Measurements from ENCODE around the gene BFSP2. TPM values are rescaled to one million over a fixed set of nuclear protein-coding genes. Genes with fewer than 3 reads are reported as not detected.
"Not testable (repeated sequence)": the region's sequence is repeated elsewhere in the genome, so short reads cannot be mapped to it uniquely, and the experiment has no call there.

Gene BFSP2
- total RNA-seq, 2 experiments from 2014 or later = 0.61 TPM; not detected in 1

DNA sequence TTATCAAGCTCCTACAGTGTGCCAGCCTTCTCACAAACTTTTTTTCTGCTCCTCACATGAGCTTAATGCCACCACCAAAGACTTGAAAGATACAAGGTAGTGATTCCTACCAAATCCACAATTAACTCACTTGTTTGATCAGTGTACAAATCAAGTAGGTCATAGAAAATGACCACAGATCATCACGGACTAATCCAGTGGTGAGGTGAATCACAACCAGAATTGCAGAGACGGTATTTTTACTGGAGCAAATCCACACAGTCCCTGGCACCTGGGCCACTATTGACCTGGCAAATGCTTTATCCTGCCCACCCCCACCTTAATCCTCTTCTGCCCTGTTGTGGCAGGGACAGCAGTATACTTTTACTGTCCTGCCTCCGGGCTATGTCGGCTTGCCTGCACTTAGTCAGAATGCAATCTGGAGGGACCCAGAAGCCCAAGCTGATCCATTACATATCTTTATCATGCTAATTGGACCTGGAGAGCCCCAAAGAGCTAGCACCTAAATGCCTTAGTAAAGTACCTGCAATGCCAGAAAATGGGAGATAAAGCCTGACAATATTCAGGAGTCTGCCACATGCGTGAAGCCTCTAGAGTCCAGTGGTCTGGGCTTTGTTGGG lies 89.7 kb downstream of the BFSP2 start:
- CTCF ChIA-PET = interaction anchor here (0.9 to 2.0 kb wide), 7 partner anchors 9 to 90 kb away, joined by 3 to 6 read pairs (median 4); no protein-coding TSS in a partner anchor

GRCh38 chr3:133490468-133491351 lies 90.9 kb downstream of the BFSP2 start:
- ChIA-PET CTCF (interaction anchor here (0.6 to 2.8 kb wide), 3 partner anchors 47 to 87 kb away, joined by 5 to 13 read pairs (median 6); no protein-coding TSS in a partner anchor), POLR2A (interaction anchor here (0.5 to 2.7 kb wide), 6 partner anchors 26 to 86 kb away, joined by 3 to 15 read pairs (median 8); no protein-coding TSS in a partner anchor)

More for the DNA sequence above, 89.7 kb downstream of the BFSP2 start:
- POLR2A ChIA-PET = interaction anchor here (1.2 to 2.7 kb wide), 3 partner anchors 22 to 84 kb away, joined by 5 to 8 read pairs (median 6); partner anchors contain the start of gene CDV3

DNA sequence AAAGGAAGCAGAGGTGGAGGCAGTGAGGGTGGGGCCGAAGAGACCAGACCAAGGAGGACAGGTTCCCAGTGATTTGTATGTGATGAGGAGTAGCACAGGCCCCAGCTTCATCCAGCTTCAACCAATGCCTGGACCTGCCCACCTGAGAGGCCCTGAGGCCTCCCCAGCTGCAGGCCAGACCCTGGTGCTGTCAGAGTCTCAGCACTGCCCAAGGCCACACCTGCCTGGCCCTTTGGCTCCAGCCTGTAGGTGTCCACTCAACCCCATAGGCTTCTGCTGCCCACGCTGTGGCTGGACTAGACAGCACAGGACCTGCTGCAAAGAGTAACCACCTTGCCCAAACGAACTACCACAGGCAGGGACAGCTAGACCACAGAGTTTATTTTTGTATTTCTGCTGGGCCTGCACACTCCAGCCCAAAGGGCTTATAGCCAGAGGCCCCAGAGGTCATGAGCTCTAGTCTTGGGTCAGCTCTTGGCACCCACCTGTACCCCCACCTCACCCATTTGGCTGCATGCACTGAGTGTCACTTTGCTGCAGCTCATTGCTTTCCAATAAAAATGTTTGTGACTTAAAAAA lies 91.7 kb downstream of the BFSP2 start:
- POLR2A ChIA-PET = interaction anchor here (0.6 to 2.7 kb wide), 5 partner anchors 43 to 86 kb away, joined by 3 to 15 read pairs (median 8); no protein-coding TSS in a partner anchor

DNA sequence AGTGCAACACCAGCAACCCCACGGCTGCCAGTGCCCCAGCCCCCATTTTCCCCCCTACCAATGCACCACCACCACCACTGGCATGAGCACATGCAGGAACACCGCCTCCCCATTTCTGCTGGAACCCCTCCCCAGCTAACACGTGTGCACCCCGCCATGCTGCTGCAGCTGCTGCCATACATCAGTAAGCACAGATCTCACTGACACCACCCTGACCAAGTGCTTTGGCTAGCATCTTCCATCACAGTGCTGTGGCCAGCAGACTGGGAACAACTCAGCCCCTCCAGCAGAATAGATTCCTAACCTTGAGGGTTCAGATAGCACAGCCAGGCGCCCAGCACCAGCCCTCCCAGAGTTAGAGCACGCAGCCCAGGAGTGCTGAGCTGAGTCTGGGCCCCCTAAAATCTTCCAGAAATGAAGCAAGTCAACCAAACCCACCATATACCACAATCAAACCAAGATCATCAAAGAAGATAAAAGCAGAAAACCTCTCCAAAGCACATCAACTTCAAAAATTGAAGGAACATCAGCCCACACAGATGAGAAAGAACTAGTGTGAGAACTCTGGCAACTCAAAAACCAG lies 92.4 kb downstream of the BFSP2 start:
- CTCF ChIA-PET = interaction anchor here (2.8 kb wide), 1 partner anchor 86 kb away, joined by 13 read pairs; no protein-coding TSS in a partner anchor
- POLR2A ChIA-PET = interaction anchor here (2.7 kb wide), 1 partner anchor 49 kb away, joined by 8 read pairs; no protein-coding TSS in a partner anchor

More for the DNA sequence above, 91.7 kb downstream of the BFSP2 start:
- CTCF ChIA-PET = interaction anchor here (2.8 kb wide), 1 partner anchor 86 kb away, joined by 13 read pairs; no protein-coding TSS in a partner anchor

DNA sequence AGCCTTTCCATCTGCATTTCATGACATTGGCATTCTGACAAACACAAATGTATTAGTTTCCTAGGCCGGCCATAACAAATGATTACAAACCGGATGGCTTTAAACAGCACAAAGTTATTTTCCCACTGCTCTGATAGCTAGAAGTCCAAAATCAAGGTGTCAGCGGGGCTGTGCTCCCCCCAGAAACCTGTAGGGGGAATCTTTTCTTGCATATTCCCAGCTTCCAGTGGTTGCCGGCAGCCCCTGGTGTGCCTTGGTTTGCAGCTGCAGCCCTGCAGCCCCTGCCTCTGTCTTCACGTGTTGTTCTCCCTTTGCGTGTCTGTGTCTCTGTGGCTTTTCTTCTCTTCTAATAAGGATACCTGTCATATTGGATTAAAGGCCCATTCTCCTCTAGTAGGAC lies 94.6 kb downstream of the BFSP2 start:
- CTCF ChIA-PET = interaction anchor here (1.1 kb wide), 1 partner anchor 9 kb away, joined by 4 read pairs; no protein-coding TSS in a partner anchor
- POLR2A ChIA-PET = no interaction called here

DNA sequence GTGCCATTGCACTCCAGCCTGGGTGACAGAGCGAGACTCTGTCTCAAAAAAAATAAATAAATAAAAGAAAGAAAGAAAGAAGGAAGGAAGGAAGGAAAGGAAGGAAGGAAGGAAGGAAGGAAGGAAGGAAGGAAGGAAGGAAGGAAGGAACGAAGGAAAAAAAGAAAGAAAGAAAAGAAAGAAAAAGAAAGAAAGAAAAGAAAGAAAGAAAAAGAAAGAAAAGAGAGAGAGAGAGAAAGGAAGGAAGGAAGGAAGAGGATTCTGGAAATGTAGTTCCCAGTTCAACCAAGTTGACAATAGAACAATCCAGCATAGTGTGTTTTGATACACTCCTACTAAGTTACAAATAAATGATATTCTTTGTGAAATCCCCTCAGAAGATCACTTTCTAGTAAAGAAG lies 102.7 kb downstream of the BFSP2 start:
- CTCF ChIA-PET = interaction anchor here (1.6 kb wide), 1 partner anchor 8 kb away, joined by 4 read pairs; no protein-coding TSS in a partner anchor
- POLR2A ChIA-PET = not testable (repeated sequence)

DNA sequence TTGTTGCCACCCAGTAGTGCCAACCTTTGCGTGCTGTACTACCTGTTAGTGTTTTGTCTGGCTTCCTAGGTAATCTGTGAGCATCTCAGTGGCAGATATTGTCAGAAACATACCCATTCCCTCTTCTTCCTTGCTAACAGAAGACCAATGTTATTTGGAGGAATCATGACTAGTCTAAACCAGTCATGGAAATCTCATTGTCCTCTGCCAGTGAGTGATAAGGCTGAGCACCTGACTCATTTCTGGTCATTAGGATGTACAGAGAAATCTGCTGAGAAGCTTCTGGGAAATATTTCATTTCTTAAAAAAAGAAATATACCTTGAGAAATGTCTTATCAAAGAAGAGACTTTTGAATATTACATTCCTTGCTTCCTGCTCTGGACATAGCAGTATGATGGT lies 103.6 kb downstream of the BFSP2 start:
- POLR2A ChIA-PET = no interaction called here
- CTCF ChIA-PET = interaction anchor here (1.6 kb wide), 1 partner anchor 9 kb away, joined by 4 read pairs; no protein-coding TSS in a partner anchor

- CTCF ChIA-PET = interaction anchor here (1.1 kb wide), 1 partner anchor 16 kb away, joined by 3 read pairs; no protein-coding TSS in a partner anchor
- POLR2A ChIA-PET = no interaction called here
Measured at GRCh38 chr3:133504736-133505135, 104.9 kb downstream of the BFSP2 start.

- CTCF ChIA-PET = no interaction called here
- POLR2A ChIA-PET = interaction anchor here (1.0 kb wide), 1 partner anchor 67 kb away, joined by 6 read pairs; no protein-coding TSS in a partner anchor
Measured at GRCh38 chr3:133505813-133506212, 106.0 kb downstream of the BFSP2 start.

DNA sequence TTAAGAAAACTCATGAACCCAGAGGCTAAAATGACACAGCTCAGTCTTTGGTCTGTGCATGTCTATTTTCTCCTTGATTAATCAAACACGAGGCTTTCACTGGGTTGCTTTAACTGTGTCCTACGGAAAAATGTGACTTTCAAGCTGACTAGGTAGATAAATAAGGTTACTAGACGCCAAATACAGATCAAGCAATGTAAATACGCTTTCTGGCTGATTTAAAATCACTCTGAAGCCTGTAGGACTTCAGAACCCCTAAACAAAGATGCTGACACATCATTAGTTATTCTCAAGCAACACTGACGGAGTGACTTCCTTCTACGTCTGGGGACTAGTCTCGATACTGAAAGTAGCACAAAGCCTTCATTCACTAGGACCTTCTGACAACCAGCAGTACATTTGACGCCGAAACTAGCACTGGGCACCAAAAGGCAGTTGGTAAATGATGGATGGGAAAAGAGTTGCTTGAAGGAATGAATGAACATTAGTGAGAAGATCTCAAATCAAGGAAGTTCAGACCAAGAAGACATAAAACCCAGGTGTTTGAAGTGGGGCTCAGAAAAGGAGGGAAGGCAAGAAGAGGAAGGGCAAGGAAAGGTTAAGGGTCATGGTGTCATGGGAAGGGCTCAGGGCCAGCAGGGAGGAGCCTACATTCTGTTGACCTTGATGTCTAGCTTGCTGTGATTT lies 106.5 kb downstream of the BFSP2 start:
- POLR2A ChIA-PET = interaction anchor here (1.0 kb wide), 1 partner anchor 66 kb away, joined by 6 read pairs; no protein-coding TSS in a partner anchor

GRCh38 chr3:133509488-133509887 lies 109.6 kb downstream of the BFSP2 start:
- POLR2A ChIA-PET = no interaction called here
- CTCF ChIA-PET = no interaction called here

More for the DNA sequence above, 106.5 kb downstream of the BFSP2 start:
- CTCF ChIA-PET = no interaction called here

- ChIA-PET CTCF (no interaction called here), POLR2A (no interaction called here)
Measured at GRCh38 chr3:133512416-133513089, 112.7 kb downstream of the BFSP2 start.

DNA sequence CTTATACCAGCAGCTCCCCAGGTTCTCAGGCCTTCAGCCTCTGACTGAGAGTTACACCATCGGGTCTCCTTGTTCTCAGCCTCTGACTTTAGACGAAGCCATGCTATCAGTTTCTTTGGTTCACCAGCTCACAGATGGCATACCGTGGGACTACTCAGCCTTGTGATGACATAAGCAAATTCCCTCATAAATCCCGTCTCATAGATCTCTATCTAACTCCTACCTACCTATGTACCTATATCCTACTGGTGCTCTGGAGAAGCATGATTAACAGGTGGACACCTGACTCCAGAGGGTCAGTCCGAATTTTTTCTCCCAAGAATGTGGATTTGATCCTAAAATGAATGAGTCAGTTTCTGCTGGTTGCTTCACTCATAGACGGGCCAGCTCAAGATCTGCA lies 114.6 kb downstream of the BFSP2 start:
- CTCF ChIA-PET = no interaction called here
- POLR2A ChIA-PET = no interaction called here

GRCh38 chr3:133515127-133515526 lies 115.3 kb downstream of the BFSP2 start:
- POLR2A ChIA-PET = no interaction called here

GRCh38 chr3:133520286-133520685 lies 120.4 kb downstream of the BFSP2 start:
- POLR2A ChIA-PET = no interaction called here
- CTCF ChIA-PET = no interaction called here

More at GRCh38 chr3:133515127-133515526, 115.3 kb downstream of the BFSP2 start:
- CTCF ChIA-PET = no interaction called here

DNA sequence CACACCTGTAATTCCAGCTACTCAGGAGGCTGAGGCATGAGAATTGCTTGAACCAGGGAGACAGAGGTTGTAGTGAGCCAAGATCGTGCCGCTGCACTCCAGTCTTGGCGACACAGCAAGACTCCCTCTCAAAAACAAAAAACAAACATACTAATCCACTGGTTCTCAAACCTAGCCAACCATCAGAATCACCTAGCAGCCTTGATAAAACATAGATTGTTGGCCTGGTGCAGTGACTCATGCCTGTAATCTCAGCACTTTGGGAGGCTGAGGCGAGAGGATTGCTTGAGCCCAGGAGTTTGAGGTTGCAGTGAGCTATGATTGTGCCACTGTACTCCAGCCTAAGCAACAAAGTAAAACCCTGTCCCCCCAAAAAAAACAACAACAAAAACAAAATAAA lies 121.1 kb downstream of the BFSP2 start:
- CTCF ChIA-PET, POLR2A ChIA-PET: not testable (repeated sequence)

- POLR2A ChIA-PET = no interaction called here
- CTCF ChIA-PET = no interaction called here
Measured at GRCh38 chr3:133521946-133522345, 122.1 kb downstream of the BFSP2 start.

- POLR2A ChIA-PET = interaction anchor here (0.7 kb wide), 1 partner anchor 13 kb away, joined by 6 read pairs; no protein-coding TSS in a partner anchor
- CTCF ChIA-PET = not testable (repeated sequence)
Measured at GRCh38 chr3:133523758-133524157, 123.9 kb downstream of the BFSP2 start.
